B cell (primary cell): ENCODE measurements around the gene TTLL6. TPM values are rescaled to one million over a fixed set of nuclear protein-coding genes. Genes with fewer than 3 reads are reported as not detected.
"Not testable (repeated sequence)": the region's sequence is repeated elsewhere in the genome, so short reads cannot be mapped to it uniquely, and the experiment has no call there.

Source experiments
- ATAC-seq: fragments of 200-7000 bp; cut with Tn5 transposase; one replicate; pipeline ENCODE4 v1.10.0; 2021; ENCODE audit warnings: low read depth, mild to moderate bottlenecking, moderate number of reproducible peaks, moderate library complexity
- CTCF ChIA-PET: fragments of 350-600 bp; sonication (Branson Sonifier 250); formaldehyde crosslinking; loops from one replicate; lab custom pipeline; 2021; ENCODE audit warnings: antibody characterized with exemption, inconsistent platforms; lab: Charles Lee
- POLR2A ChIA-PET: fragments of 350-600 bp; sonication (Branson Sonifier 250); formaldehyde crosslinking; loops from one replicate; lab custom pipeline; 2021; ENCODE audit warnings: antibody characterized with exemption; lab: Charles Lee
- DNase-seq: peaks from one replicate; pipeline ENCODE4 v3.0.0; 2013
- H2AFZ ChIP-seq: 2 replicates; pipeline ENCODE4 v1.6.1; 2012; ENCODE audit warnings: mild to moderate bottlenecking, low read depth, low read length; ENCODE audit not compliant: insufficient read depth, poor library complexity, severe bottlenecking
- H3K27ac ChIP-seq, 2 donors: 1 replicate in 1 of 2; 2 replicates in 1 of 2; pipeline ENCODE4 v1.5.1; 2012 to 2013; ENCODE audit warnings: low read length in 2 of 2, mild to moderate bottlenecking in 2 of 2, moderate library complexity in 1 of 2
- H3K27me3 ChIP-seq, 4 experiments: fragments of 200-600 bp in 1 of 4; sonication (generic) in 1 of 4; replicated peaks in 1 of 4; 1 replicate in 2 of 4; 2 replicates in 2 of 4; pipeline versions ENCODE4 v1.6.1 to v1.7.0; 2013 to 2016; ENCODE audit warnings: low read length in 3 of 4, mild to moderate bottlenecking in 2 of 4, mixed read lengths in 1 of 4, moderate library complexity in 1 of 4; ENCODE audit not compliant: insufficient read depth in 4 of 4, control insufficient read depth in 3 of 4; ENCODE audit errors: control extremely low read depth in 1 of 4
- H3K36me3 ChIP-seq, 2 experiments: replicated peaks in 1 of 2; 1 replicate in 1 of 2; 2 replicates in 1 of 2; pipeline versions ENCODE4 v1.6.1 to v1.7.1; 2013; ENCODE audit warnings: low read length in 1 of 2; ENCODE audit not compliant: insufficient read depth in 2 of 2, control insufficient read depth in 1 of 2; ENCODE audit errors: control extremely low read depth in 1 of 2, extremely low read depth in 1 of 2
- H3K4me1 ChIP-seq, 2 donors: fragments of 200-600 bp in 1 of 2; sonication (generic) in 1 of 2; 1 replicate in 1 of 2; 2 replicates in 1 of 2; pipeline versions ENCODE4 v1.5.1 to v1.6.1; 2013 to 2017; ENCODE audit warnings: low read length in 2 of 2; ENCODE audit not compliant: control insufficient read depth in 2 of 2, insufficient read depth in 2 of 2
- H3K4me2 ChIP-seq: replicated peaks from 2 replicates; pipeline ENCODE3; 2012; ENCODE audit warnings: mild to moderate bottlenecking, low read depth, low read length; ENCODE audit not compliant: poor library complexity, severe bottlenecking
- H3K4me3 ChIP-seq, 5 experiments: fragments of 200-600 bp in 1 of 5; sonication (generic) in 1 of 5; 1 replicate in 3 of 5; 2 replicates in 2 of 5; pipeline versions ENCODE4 v1.5.1 to v1.7.0; 2011 to 2016; ENCODE audit warnings: low read length in 4 of 5, mild to moderate bottlenecking in 4 of 5, low read depth in 2 of 5, control low read depth in 1 of 5, moderate library complexity in 1 of 5; ENCODE audit not compliant: insufficient read depth in 1 of 5; ENCODE audit errors: control extremely low read depth in 1 of 5, extremely low read depth in 1 of 5
- H3K79me2 ChIP-seq: fragments of 200-600 bp; sonication (generic); one replicate; pipeline ENCODE4 v1.6.0; 2016; ENCODE audit warnings: low read length; ENCODE audit not compliant: control insufficient read depth, insufficient read depth
- H3K9ac ChIP-seq: fragments of 200-600 bp; sonication (generic); 2 replicates; pipeline ENCODE4 v1.6.1; 2017; ENCODE audit warnings: mild to moderate bottlenecking, low read length, moderate library complexity
- H3K9me3 ChIP-seq, 3 donors: one replicate each; pipeline versions ENCODE4 v1.6.1 to v1.7.1; 2013; ENCODE audit warnings: low read length in 2 of 3; ENCODE audit not compliant: control insufficient read depth in 2 of 3, insufficient read depth in 1 of 3; ENCODE audit errors: control extremely low read depth in 1 of 3
- H4K20me1 ChIP-seq: 2 replicates; pipeline ENCODE4 v1.6.0; 2012; ENCODE audit warnings: mild to moderate bottlenecking, low read length; ENCODE audit not compliant: insufficient read depth, control insufficient read depth, poor library complexity, severe bottlenecking
- H3K27ac Mint-ChIP-seq: one replicate; pipeline ENCODE4 v1.8.0; 2021; ENCODE audit warnings: mixed read lengths
- H3K27me3 Mint-ChIP-seq: one replicate; pipeline ENCODE4 v1.8.0; 2021; ENCODE audit warnings: mixed read lengths
- H3K4me1 Mint-ChIP-seq: one replicate; pipeline ENCODE4 v1.8.0; 2021; ENCODE audit warnings: mixed read lengths
- H3K4me3 Mint-ChIP-seq: one replicate; pipeline ENCODE4 v1.8.0; 2021; ENCODE audit warnings: mixed read lengths
- H3K9me3 Mint-ChIP-seq: one replicate; pipeline ENCODE4 v1.8.0; 2022; ENCODE audit warnings: mixed read lengths; ENCODE audit not compliant: insufficient read depth
- EZH2 ChIP-seq: IDR thresholded peaks from 2 replicates; pipeline ENCODE4 v1.6.1; 2012; ENCODE audit warnings: borderline replicate concordance, low read depth, mild to moderate bottlenecking, moderate library complexity, low read length; ENCODE audit not compliant: insufficient read depth, poor library complexity, severe bottlenecking
- WGBS: methylation state at CpG from one replicate; pipeline ENCODE4 v1.1.5; 2013; ENCODE audit warnings: missing lambda C conversion rate; ENCODE audit not compliant: insufficient coverage; 5-methylcytosine and 5-hydroxymethylcytosine counted together
- intact Hi-C: fragments of 100-400 bp; cut with micrococcal nuclease; formaldehyde crosslinking; loops from one replicate; pipeline ENCODE4 v1.10.0; 2022
- polyA plus RNA-seq: library from polyadenylated mRNA; depleted of rRNA; stranded (reverse); fragments of >200 nt; gene quantifications from 2 replicates; pipeline ENCODE4 v1.2.3, GENCODE V29; 2012
- total RNA-seq, 2 donors: library from RNA; stranded (reverse); fragments of 120-200 nt in 1 of 2; gene quantifications; 1 replicate in 1 of 2; 2 replicates in 1 of 2; pipeline versions ENCODE4 v1.2.3 to v1.2.4, GENCODE V29; 2013 to 2022

TTLL6 gene
- total and polyA plus RNA-seq, 2 donors (not counting 1 experiment from before 2014, with no cell fraction given): not detected

DNA sequence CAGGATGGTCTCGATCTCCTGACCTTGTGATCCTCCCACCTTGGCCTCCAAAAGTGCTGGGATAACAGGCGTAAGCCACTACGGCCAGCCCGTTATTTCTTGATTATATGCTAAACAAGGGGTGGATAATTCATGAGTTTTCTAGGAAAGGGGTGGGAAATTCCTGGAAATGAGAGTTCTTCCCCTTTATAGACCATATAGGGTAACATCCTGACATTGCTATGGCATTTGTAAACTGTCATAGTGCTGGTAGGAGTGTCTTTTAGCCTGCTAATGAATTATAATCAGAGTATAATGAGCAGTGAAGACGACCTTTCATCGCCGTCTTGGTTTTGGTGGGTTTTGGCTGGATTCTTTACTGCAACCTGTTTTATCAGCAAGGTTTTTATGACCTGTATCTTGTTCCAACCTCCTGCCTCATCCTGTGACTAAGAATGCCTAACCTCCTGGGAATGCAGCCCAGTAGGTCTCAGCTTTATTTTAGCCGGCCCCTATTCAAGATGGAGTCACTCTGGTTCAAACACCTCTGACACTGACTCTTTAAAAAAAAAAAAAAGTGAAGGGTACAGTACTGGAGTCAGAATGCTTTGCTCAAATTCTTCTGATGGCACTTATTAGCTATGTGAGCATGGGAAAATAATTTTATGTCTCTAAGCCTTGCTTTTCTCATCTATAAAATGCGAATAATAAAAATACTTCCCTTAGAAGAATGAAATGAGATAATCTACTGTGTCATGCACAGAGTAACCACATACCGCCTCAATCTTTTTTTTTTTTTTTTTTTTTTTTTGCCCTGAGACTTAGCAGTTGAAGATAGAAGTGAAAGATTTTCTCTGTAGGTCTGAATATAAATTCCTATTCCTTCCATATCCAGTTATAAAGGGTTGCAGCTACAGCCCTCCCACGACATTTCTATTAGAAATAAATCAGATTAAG lies 8.7 kb upstream of the TTLL6 start:
- Histone ChIP-seq H3K27ac (no peak overlapping the region), H3K36me3 (no peaks in the 10 kb centered on the region), H4K20me1 (no peaks in the 10 kb centered on the region), H3K27me3 (peaks cover 0 to 13% (median 1%) of the 10 kb centered on the region in 4 experiments), H3K9ac (no peak overlapping the region), H2AFZ (no peak overlapping the region), H3K4me3 (no peak overlapping the region), H3K9me3 (no peaks in the 10 kb centered on the region), H3K4me2 (no peak overlapping the region), H3K4me1 (peaks cover 0 to 5% of the 10 kb centered on the region in 2 donors), H3K79me2 (peaks cover 5% of the 10 kb centered on the region)
- peaks cover 3% of the 10 kb centered on the region for H3K4me1 Mint-ChIP-seq
- no peak overlapping the region for H3K27ac Mint-ChIP-seq
- H3K9me3 Mint-ChIP-seq: no peaks in the 10 kb centered on the region
- peaks cover 19% of the 10 kb centered on the region for H3K27me3 Mint-ChIP-seq
- no peak for DNase-seq
- no peak for TF ChIP-seq EZH2
- no peak overlapping the region for H3K4me3 Mint-ChIP-seq
- ATAC-seq: no peak
- ChIA-PET POLR2A (no interaction called here), CTCF (interaction anchor here (1.3 kb wide), 1 partner anchor 59 kb away, joined by 5 read pairs; no protein-coding TSS in a partner anchor)
- intact Hi-C loops: no loop called here
- 91% methylated on average over 5 of the region's 11 CpGs for WGBS

- H2AFZ ChIP-seq, H3K79me2 ChIP-seq, H3K4me3 ChIP-seq, H4K20me1 ChIP-seq, H3K9ac ChIP-seq, ATAC-seq, H3K4me2 ChIP-seq, H3K27ac ChIP-seq, H3K36me3 ChIP-seq, H3K4me3 Mint-ChIP-seq, intact Hi-C loops, H3K27ac Mint-ChIP-seq, H3K9me3 ChIP-seq, DNase-seq, H3K9me3 Mint-ChIP-seq, POLR2A ChIA-PET: not testable (repeated sequence)
- Mint-ChIP-seq H3K4me1 (peaks cover 13% of the 10 kb centered on the region), H3K27me3 (peaks cover 35% of the 10 kb centered on the region)
- CTCF ChIA-PET: interaction anchor here (1.0 to 5.5 kb wide), 5 partner anchors 8 to 64 kb away, joined by 3 to 30 read pairs (median 4); no protein-coding TSS in a partner anchor
- 76% methylated on average over 2 of the region's 6 CpGs for WGBS
- peaks cover 0 to 46% (median 14%) of the 10 kb centered on the region in 4 experiments for H3K27me3 ChIP-seq
- H3K4me1 ChIP-seq: peaks cover 14 to 17% of the 10 kb centered on the region in 2 donors
Measured at GRCh38 chr17:48820936-48821335, 3.9 kb upstream of the TTLL6 start.
